WERI-Rb-1 (cell line): ENCODE data around the gene CLIC2.
A peak's percentile ranks its signal among the peaks of the same experiment; 100 is the strongest.

ENCODE experiments used
- DNase-seq: peaks from one replicate; pipeline ENCODE4 v3.0.0-alpha.2; 2020
- H3K27ac ChIP-seq: fragments of 250-450 bp; sonication (Bioruptor Pico); 2 replicates; pipeline ENCODE4 v1.5.1; 2020; ENCODE audit warnings: mild to moderate bottlenecking, moderate library complexity
- H3K27me3 ChIP-seq: fragments of 250-450 bp; sonication (Bioruptor Pico); 2 replicates; pipeline ENCODE4 v1.5.1; 2021; ENCODE audit warnings: mild to moderate bottlenecking, low read depth, moderate library complexity; ENCODE audit not compliant: insufficient read depth, severe bottlenecking
- H3K36me3 ChIP-seq: fragments of 250-450 bp; sonication (Bioruptor Pico); 2 replicates; pipeline ENCODE4 v1.5.1; 2020; ENCODE audit warnings: mild to moderate bottlenecking, moderate library complexity
- H3K4me3 ChIP-seq: 2 replicates; pipeline ENCODE4 v1.5.1; 2011; ENCODE audit warnings: low read depth, mild to moderate bottlenecking, control low read depth, low read length
- H3K9me3 ChIP-seq: fragments of 250-450 bp; sonication (Bioruptor Pico); 2 replicates; pipeline ENCODE4 v1.5.1; 2021; ENCODE audit warnings: mild to moderate bottlenecking, moderate library complexity; ENCODE audit not compliant: severe bottlenecking
- TF ChIP-seq, protein P1 (sequence below): IDR thresholded peaks from 2 replicates; pipeline ENCODE4 v1.5.1; 2011; ENCODE audit warnings: low read depth, mild to moderate bottlenecking, control low read depth, inconsistent platforms, low read length

CLIC2 gene

GRCh38 chrX:155333544-155334100 lies 792 bp downstream of the CLIC2 start:
- no peaks in the 10 kb centered on the region for H3K9me3 ChIP-seq
- DNase-seq, result no peak
- no peak overlapping the region for H3K27ac ChIP-seq
- TF ChIP-seq, protein P1, sequence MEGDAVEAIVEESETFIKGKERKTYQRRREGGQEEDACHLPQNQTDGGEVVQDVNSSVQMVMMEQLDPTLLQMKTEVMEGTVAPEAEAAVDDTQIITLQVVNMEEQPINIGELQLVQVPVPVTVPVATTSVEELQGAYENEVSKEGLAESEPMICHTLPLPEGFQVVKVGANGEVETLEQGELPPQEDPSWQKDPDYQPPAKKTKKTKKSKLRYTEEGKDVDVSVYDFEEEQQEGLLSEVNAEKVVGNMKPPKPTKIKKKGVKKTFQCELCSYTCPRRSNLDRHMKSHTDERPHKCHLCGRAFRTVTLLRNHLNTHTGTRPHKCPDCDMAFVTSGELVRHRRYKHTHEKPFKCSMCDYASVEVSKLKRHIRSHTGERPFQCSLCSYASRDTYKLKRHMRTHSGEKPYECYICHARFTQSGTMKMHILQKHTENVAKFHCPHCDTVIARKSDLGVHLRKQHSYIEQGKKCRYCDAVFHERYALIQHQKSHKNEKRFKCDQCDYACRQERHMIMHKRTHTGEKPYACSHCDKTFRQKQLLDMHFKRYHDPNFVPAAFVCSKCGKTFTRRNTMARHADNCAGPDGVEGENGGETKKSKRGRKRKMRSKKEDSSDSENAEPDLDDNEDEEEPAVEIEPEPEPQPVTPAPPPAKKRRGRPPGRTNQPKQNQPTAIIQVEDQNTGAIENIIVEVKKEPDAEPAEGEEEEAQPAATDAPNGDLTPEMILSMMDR, result no peak
- H3K4me3 ChIP-seq, result no peak overlapping the region
- peaks cover 10% of the 10 kb centered on the region for H3K27me3 ChIP-seq
- no peaks in the 10 kb centered on the region for H3K36me3 ChIP-seq

GRCh38 chrX:155330992-155331391 lies 3.4 kb downstream of the CLIC2 start:
- H3K9me3 ChIP-seq, result no peaks in the 10 kb centered on the region
- H3K27ac ChIP-seq, result no peak overlapping the region
- no peak overlapping the region for H3K4me3 ChIP-seq
- peaks cover 10% of the 10 kb centered on the region for H3K27me3 ChIP-seq
- no peaks in the 10 kb centered on the region for H3K36me3 ChIP-seq
- DNase-seq, result no peak
- TF ChIP-seq, protein P1, result no peak

- TF ChIP-seq, protein P1, result no peak
- Histone ChIP-seq H3K27ac (no peak overlapping the region), H3K27me3 (peaks cover 6% of the 10 kb centered on the region), H3K36me3 (no peaks in the 10 kb centered on the region), H3K4me3 (no peak overlapping the region), H3K9me3 (no peaks in the 10 kb centered on the region)
- no peak for DNase-seq
Measured at GRCh38 chrX:155329293-155329692, 5.1 kb downstream of the CLIC2 start.

GRCh38 chrX:155326610-155327009 lies 7.8 kb downstream of the CLIC2 start:
- TF ChIP-seq, protein P1, result no peak
- DNase-seq, result no peak
- H3K27me3 ChIP-seq, result peaks cover 2% of the 10 kb centered on the region
- H3K9me3 ChIP-seq, result no peaks in the 10 kb centered on the region
- no peaks in the 10 kb centered on the region for H3K36me3 ChIP-seq
- no peak overlapping the region for H3K27ac ChIP-seq
- no peak overlapping the region for H3K4me3 ChIP-seq

GRCh38 chrX:155314260-155314659 lies 20.2 kb downstream of the CLIC2 start:
- Histone ChIP-seq H3K4me3 (no peak overlapping the region), H3K27ac (no peak overlapping the region), H3K9me3 (peaks cover 5% of the 10 kb centered on the region), H3K27me3 (peaks cover 24% of the 10 kb centered on the region), H3K36me3 (no peaks in the 10 kb centered on the region)
- TF ChIP-seq, protein P1, result no peak
- DNase-seq, result no peak

DNA sequence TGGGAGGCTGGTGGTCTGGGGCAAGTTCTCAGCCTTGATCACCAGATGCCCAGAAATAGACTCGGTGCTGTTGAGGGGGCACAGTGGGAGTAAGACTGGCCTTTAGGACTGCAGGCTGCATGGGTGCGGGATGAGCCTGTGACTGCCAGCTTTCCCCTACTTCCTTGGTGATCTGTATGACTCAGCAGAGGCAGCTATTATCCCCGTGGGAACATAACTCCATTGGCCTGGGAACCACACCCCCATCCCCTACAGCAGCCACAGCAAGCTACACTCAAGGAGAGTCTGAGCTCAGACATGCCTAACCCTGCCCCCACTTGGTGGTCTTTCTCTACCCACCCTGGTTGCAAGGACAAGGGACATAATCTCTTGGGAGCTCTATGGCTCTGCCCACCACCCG lies 20.6 kb downstream of the CLIC2 start:
- peaks cover 21% of the 10 kb centered on the region for H3K27me3 ChIP-seq
- peak; percentile 14 for DNase-seq
- H3K27ac ChIP-seq, result no peak overlapping the region
- H3K36me3 ChIP-seq, result no peaks in the 10 kb centered on the region
- peaks cover 5% of the 10 kb centered on the region for H3K9me3 ChIP-seq
- no peak overlapping the region for H3K4me3 ChIP-seq
- TF ChIP-seq, protein P1, result no peak
